HUES6 (cell line): Measurements from ENCODE around the gene PAX9.

Experiments used
- H3K27ac ChIP-seq: 2 replicates; pipeline ENCODE4 v1.7.0; 2013; ENCODE audit warnings: low read depth, mild to moderate bottlenecking, low read length, inconsistent platforms
- H3K27me3 ChIP-seq: 2 replicates; pipeline ENCODE4 v1.6.1; 2013; ENCODE audit warnings: low read length; ENCODE audit not compliant: control insufficient read depth, insufficient read depth
- H3K36me3 ChIP-seq: 2 replicates; pipeline ENCODE4 v1.6.1; 2013; ENCODE audit warnings: low read length; ENCODE audit not compliant: control insufficient read depth, insufficient read depth
- H3K4me1 ChIP-seq: 2 replicates; pipeline ENCODE4 v1.6.1; 2013; ENCODE audit warnings: low read length; ENCODE audit not compliant: control insufficient read depth, insufficient read depth
- H3K4me3 ChIP-seq: 2 replicates; pipeline ENCODE4 v1.5.1; 2013; ENCODE audit warnings: low read depth, low read length
- H3K9ac ChIP-seq: one replicate; pipeline ENCODE4 v1.6.1; 2013; ENCODE audit warnings: mild to moderate bottlenecking, low read length
- H3K9me3 ChIP-seq: 2 replicates; pipeline ENCODE4 v1.6.1; 2013; ENCODE audit warnings: low read depth, low read length; ENCODE audit not compliant: control insufficient read depth, insufficient read depth

The PAX9 gene

GRCh38 chr14:36656687-36657398 is 4.8 kb upstream of the PAX9 start:
- no peaks in the 10 kb centered on the region for H3K36me3 ChIP-seq
- no peaks in the 10 kb centered on the region for H3K9me3 ChIP-seq
- peak overlapping the region; percentile 50; the same call in 1 of the 2 replicates for H3K4me3 ChIP-seq
- H3K9ac ChIP-seq, result no peak overlapping the region
- peaks cover 100% of the 10 kb centered on the region for H3K27me3 ChIP-seq
- H3K27ac ChIP-seq, result no peak overlapping the region
- peaks cover 14% of the 10 kb centered on the region; the same call in 1 of the 2 replicates for H3K4me1 ChIP-seq

GRCh38 chr14:36657399-36658122 is 4.1 kb upstream of the PAX9 start:
- Histone ChIP-seq H3K9ac (no peak overlapping the region), H3K36me3 (no peaks in the 10 kb centered on the region), H3K4me1 (peaks cover 18% of the 10 kb centered on the region), H3K27ac (no peak overlapping the region), H3K4me3 (peak overlapping the region; percentile 12; the same call in 1 of the 2 replicates), H3K27me3 (peaks cover 100% of the 10 kb centered on the region), H3K9me3 (no peaks in the 10 kb centered on the region)

- peak overlapping the region; percentile 12; the same call in 1 of the 2 replicates for H3K4me3 ChIP-seq
- no peak overlapping the region for H3K9ac ChIP-seq
- H3K27me3 ChIP-seq, result peaks cover 100% of the 10 kb centered on the region
- H3K27ac ChIP-seq, result no peak overlapping the region
- H3K36me3 ChIP-seq, result no peaks in the 10 kb centered on the region
- H3K4me1 ChIP-seq, result peaks cover 27% of the 10 kb centered on the region
- H3K9me3 ChIP-seq, result no peaks in the 10 kb centered on the region
Observed at GRCh38 chr14:36658123-36659009, 3.3 kb upstream of the PAX9 start.

- peaks cover 100% of the 10 kb centered on the region for H3K27me3 ChIP-seq
- H3K4me1 ChIP-seq, result peaks cover 35% of the 10 kb centered on the region
Observed at GRCh38 chr14:36659010-36659821, 2.4 kb upstream of the PAX9 start.

GRCh38 chr14:36659822-36660735 is 1.6 kb upstream of the PAX9 start:
- Histone ChIP-seq H3K27ac (no peak overlapping the region), H3K4me1 (peaks cover 35% of the 10 kb centered on the region), H3K9ac (no peak overlapping the region), H3K36me3 (no peaks in the 10 kb centered on the region), H3K9me3 (no peaks in the 10 kb centered on the region), H3K27me3 (peaks cover 100% of the 10 kb centered on the region), H3K4me3 (no peak overlapping the region)

More at GRCh38 chr14:36659010-36659821, 2.4 kb upstream of the PAX9 start:
- Histone ChIP-seq H3K36me3 (no peaks in the 10 kb centered on the region), H3K9me3 (no peaks in the 10 kb centered on the region), H3K27ac (no peak overlapping the region), H3K4me3 (no peak overlapping the region), H3K9ac (no peak overlapping the region)

- H3K4me3 ChIP-seq, result peak overlapping the region; percentile 68
- no peaks in the 10 kb centered on the region for H3K9me3 ChIP-seq
- no peak overlapping the region for H3K27ac ChIP-seq
- H3K4me1 ChIP-seq, result peaks cover 37% of the 10 kb centered on the region
- H3K27me3 ChIP-seq, result peaks cover 100% of the 10 kb centered on the region
- H3K36me3 ChIP-seq, result no peaks in the 10 kb centered on the region
- H3K9ac ChIP-seq, result no peak overlapping the region
Observed at GRCh38 chr14:36660736-36661505, 739 bp upstream of the PAX9 start.

GRCh38 chr14:36662258-36662542 is 540 bp downstream of the PAX9 start:
- Histone ChIP-seq H3K27ac (no peak overlapping the region), H3K4me1 (peaks cover 44% of the 10 kb centered on the region), H3K36me3 (no peaks in the 10 kb centered on the region), H3K9me3 (no peaks in the 10 kb centered on the region), H3K27me3 (peaks cover 100% of the 10 kb centered on the region), H3K4me3 (peak overlapping the region; percentile 68), H3K9ac (no peak overlapping the region)

- no peak overlapping the region for H3K27ac ChIP-seq
Observed at GRCh38 chr14:36662543-36663403, 1.1 kb downstream of the PAX9 start.

More at GRCh38 chr14:36662543-36663403, 1.1 kb downstream of the PAX9 start:
- Histone ChIP-seq H3K4me1 (peaks cover 44% of the 10 kb centered on the region), H3K36me3 (no peaks in the 10 kb centered on the region), H3K27me3 (peaks cover 100% of the 10 kb centered on the region), H3K4me3 (peak overlapping the region; percentile 68), H3K9ac (no peak overlapping the region), H3K9me3 (no peaks in the 10 kb centered on the region)
